ENCODE results near the gene ZNF280D. TPM values are rescaled to one million over a fixed set of nuclear protein-coding genes. Genes with fewer than 3 reads are reported as not detected.

Gene ZNF280D
- total RNA-seq, 1 experiment from 2014 or later = 21.5 TPM

GRCh38 chr15:56752986-56753385 lies 19.7 kb upstream of the ZNF280D start:
- TF ChIP-seq, protein P1, sequence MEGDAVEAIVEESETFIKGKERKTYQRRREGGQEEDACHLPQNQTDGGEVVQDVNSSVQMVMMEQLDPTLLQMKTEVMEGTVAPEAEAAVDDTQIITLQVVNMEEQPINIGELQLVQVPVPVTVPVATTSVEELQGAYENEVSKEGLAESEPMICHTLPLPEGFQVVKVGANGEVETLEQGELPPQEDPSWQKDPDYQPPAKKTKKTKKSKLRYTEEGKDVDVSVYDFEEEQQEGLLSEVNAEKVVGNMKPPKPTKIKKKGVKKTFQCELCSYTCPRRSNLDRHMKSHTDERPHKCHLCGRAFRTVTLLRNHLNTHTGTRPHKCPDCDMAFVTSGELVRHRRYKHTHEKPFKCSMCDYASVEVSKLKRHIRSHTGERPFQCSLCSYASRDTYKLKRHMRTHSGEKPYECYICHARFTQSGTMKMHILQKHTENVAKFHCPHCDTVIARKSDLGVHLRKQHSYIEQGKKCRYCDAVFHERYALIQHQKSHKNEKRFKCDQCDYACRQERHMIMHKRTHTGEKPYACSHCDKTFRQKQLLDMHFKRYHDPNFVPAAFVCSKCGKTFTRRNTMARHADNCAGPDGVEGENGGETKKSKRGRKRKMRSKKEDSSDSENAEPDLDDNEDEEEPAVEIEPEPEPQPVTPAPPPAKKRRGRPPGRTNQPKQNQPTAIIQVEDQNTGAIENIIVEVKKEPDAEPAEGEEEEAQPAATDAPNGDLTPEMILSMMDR (IDR thresholded peaks at IDR 0.05) = no peak
- POLR2A ChIA-PET = no interaction called here
- intact Hi-C loops (cut with micrococcal nuclease; ENCODE audit: unreplicated experiment) = no loop called here

GRCh38 chr15:56749982-56750381 lies 16.7 kb upstream of the ZNF280D start:
- no peaks in the 10 kb centered on the region; the same call in 1 of the 2 replicates for H3K27me3 ChIP-seq (ENCODE audit: control insufficient read depth, insufficient read depth, low read length)
- ATAC-seq (no peak), DNase-seq (ENCODE audit: low read depth, low spot score) (no peak)
- no peak overlapping the region for H3K4me3 ChIP-seq (ENCODE audit: low read depth in 2 of 2, low read length in 2 of 2)
- in situ Hi-C loops (cut with HindIII; ENCODE audit: low pct_unique_long_range_greater_than_20kb, low sequenced_read_pairs) (no loop called here), intact Hi-C loops (cut with micrococcal nuclease; ENCODE audit: unreplicated experiment) (no loop called here)
- no TSS peak for BruUV-seq (replicated peaks)
- no peaks in the 10 kb centered on the region for H3K9me3 ChIP-seq (ENCODE audit: control insufficient read depth, insufficient read depth, low read depth, low read length)
- ChIA-PET POLR2A (no interaction called here), CTCF (no interaction called here)
- no peaks in the 10 kb centered on the region for H3K4me1 ChIP-seq (ENCODE audit: control insufficient read depth, insufficient read depth, low read length)
- TF ChIP-seq SIN3A (IDR thresholded peaks at IDR 0.05; ENCODE audit: borderline replicate concordance, insufficient read depth, low read depth, low read length) (no peak), TCF7L2 (IDR thresholded peaks at IDR 0.05; ENCODE audit: low read depth, low read length) (no peak), POLR2AphosphoS5 (IDR thresholded peaks at IDR 0.05; ENCODE audit: low read depth, low read length) (no peak), REST (IDR thresholded peaks at IDR 0.05; ENCODE audit: insufficient read depth in 1 of 2, low read depth in 2 of 2, low read length in 1 of 2) (no peak)
- TF ChIP-seq, protein P1 (IDR thresholded peaks at IDR 0.05) = no peak
- no peak overlapping the region for H3K27ac ChIP-seq (ENCODE audit: low read length)
- H3K36me3 ChIP-seq (ENCODE audit: control insufficient read depth, insufficient read depth, low read length) = no peaks in the 10 kb centered on the region

More at GRCh38 chr15:56752986-56753385, 19.7 kb upstream of the ZNF280D start:
- no peaks in the 10 kb centered on the region for H3K9me3 ChIP-seq (ENCODE audit: control insufficient read depth, insufficient read depth, low read depth, low read length)
- no peaks in the 10 kb centered on the region for H3K4me1 ChIP-seq (ENCODE audit: control insufficient read depth, insufficient read depth, low read length)
- no peak for ATAC-seq
- H3K36me3 ChIP-seq (ENCODE audit: control insufficient read depth, insufficient read depth, low read length) = no peaks in the 10 kb centered on the region
- CTCF ChIA-PET = no interaction called here
- no peak overlapping the region for H3K27ac ChIP-seq (ENCODE audit: low read length)
- H3K27me3 ChIP-seq (ENCODE audit: control insufficient read depth, insufficient read depth, low read length) = no peaks in the 10 kb centered on the region; the same call in 1 of the 2 replicates
- no peak for DNase-seq (ENCODE audit: low read depth, low spot score)
- in situ Hi-C loops (cut with HindIII; ENCODE audit: low pct_unique_long_range_greater_than_20kb, low sequenced_read_pairs) = no loop called here
- BruUV-seq (replicated peaks) = no TSS peak
- no peak overlapping the region for H3K4me3 ChIP-seq (ENCODE audit: low read depth in 2 of 2, low read length in 2 of 2)

All from Panc1 (cell line).